HG03342 (cell line): ENCODE data around the gene MAP2K4.
"Not testable (repeated sequence)": the region's sequence is repeated elsewhere in the genome, so short reads cannot be mapped to it uniquely, and the experiment has no call there.

Experiments
- ATAC-seq: cut with Tn5 transposase; IDR thresholded peaks from one replicate; pipeline ENCODE4 v1.9.1; 2021; ENCODE audit warnings: mild to moderate bottlenecking, moderate library complexity; ENCODE audit not compliant: unreplicated experiment

The MAP2K4 gene

DNA sequence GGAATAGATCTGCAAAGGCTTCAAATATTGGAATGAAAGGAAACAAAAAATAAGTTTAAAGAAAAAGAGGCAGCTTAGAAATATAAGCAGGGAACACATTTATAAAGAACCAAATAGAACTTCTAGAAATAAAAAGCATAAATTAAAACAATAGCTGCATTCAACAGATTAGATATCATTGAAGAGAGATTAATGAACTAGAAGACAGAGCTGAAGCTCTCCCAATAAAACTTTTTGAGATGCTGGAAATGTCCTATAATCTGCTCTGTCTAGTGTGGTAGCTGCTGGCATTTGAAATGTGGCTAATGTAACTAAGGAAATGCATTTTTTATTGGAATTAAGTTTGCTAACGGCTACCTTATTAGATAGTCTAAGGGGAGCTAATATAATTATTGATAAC, 115.6 kb downstream of the MAP2K4 start:
- no peak for ATAC-seq

DNA sequence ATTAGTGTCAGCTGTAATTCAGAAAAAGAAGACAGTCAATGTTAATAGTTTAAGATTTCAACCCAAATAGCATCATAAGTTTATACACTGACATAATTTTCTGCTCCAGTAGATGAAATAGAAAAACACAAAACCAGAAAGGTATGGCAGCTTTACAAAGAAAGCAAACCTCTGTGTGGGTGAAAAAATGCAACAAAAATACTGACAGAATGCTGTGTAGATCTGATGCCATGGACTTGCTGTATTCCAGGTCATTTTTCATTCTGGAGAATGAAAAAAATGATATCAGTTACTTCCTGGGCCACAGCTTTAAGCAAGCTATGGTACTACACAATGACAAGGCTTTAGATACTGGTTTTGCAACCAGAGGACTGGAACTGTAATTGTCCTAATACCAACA, 116.0 kb downstream of the MAP2K4 start:
- ATAC-seq: no peak

DNA sequence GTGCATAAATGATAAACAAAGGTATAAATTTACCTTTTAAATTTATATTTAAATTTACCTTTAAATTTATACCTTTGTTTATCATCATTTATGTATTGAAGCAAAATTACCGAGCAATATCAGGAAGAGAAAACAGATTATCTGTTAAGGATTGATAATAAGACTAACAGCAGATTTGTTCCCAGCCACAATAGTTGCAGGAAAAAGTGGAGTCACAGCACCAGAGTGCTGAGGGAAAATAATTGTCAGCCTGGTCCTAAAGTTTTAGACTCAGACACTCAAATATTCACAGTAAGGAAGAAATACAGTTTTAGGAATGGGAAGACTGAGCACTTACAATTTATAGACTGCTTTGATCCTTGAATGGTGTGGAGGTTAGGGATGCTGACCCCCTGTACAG, 117.2 kb downstream of the MAP2K4 start:
- ATAC-seq: no peak

DNA sequence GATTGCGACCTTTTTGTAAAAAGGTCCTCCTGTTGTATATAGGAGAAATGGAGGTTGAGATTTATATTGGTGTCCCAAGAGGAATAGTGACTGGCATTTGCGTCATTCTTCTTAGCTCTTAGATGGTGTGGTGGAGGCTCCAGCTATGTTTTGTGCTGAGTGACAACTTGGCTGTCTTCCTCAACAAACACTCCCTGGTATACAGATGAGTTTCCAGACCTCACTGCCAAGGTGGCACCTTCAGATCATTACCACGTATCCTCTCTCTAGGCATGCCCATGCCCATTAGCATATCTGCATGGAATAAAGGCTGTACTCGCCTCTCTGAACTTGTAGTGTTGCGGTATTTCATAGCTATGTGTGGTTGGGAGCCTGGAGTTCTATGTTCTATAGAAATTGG, 120.0 kb downstream of the MAP2K4 start:
- ATAC-seq: no peak

DNA sequence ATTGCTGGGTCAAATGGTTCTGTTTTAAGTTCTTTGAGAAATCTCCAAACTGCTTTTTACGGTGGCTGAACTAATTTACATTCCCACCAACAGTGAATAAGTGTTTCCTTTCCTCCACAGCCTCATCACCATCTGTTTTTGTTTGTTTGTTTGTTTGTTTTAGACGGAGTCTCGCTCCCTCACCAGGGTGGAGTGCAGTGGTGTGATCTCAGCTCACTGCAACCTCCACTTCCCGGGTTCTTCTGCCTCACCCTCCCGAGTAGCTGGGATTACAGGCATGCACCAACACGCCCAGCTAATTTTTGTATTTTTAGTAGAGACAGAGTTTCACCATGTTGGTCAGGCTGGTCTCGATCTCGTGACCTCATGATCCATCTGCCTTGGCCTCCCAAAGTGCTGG, 141.5 kb downstream of the MAP2K4 start:
- not testable (repeated sequence) for ATAC-seq

DNA sequence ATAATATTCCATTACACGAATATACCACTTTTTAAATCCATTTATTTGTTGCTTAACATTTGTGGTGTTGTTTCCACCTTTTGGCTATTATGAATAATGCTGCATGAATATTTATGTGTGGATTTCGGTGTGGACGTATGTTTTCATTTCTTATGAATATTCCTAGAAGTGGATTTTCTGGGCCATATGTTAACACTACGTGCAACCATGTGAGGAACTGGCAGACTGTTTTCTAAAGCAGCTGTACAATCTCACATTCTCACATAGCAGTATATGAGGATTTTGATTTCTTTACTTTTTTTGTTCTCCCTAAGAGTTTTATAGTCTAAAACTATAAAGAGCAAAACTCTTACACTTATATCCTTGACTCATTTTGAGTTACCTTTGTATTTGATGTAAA, 143.4 kb downstream of the MAP2K4 start:
- no peak for ATAC-seq

DNA sequence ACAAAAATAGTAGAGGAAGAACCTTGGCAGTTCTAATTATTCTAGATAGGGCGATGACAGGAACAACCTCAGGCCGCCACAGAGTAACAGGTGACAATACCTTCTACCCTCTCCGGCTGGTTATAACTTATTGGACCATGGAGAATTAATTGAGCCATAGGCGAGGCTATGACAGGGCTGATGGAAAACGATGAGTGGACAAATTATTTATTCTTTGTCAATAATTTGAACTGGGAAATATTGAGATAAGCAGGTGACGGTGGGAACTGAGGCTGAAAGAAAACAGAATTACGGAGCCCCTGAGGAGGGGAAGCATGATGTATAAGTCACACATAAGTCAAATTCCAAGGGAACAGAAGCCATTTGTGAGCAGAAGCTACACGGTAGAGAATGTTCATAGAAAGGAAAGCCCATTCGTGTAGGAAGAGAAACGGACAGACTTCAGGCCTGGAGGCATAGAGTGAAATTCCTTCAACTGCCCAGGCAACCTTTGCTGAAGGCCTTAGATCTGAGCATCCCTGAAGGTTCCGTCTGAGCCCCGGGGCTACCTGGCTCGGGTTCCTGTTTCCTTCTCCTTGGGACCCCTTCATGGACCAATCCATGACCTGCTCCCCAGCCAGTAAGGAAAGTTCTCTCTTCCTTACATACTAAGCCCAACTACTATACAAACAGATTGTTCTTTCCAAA, 158.1 kb downstream of the MAP2K4 start:
- no peak for ATAC-seq

DNA sequence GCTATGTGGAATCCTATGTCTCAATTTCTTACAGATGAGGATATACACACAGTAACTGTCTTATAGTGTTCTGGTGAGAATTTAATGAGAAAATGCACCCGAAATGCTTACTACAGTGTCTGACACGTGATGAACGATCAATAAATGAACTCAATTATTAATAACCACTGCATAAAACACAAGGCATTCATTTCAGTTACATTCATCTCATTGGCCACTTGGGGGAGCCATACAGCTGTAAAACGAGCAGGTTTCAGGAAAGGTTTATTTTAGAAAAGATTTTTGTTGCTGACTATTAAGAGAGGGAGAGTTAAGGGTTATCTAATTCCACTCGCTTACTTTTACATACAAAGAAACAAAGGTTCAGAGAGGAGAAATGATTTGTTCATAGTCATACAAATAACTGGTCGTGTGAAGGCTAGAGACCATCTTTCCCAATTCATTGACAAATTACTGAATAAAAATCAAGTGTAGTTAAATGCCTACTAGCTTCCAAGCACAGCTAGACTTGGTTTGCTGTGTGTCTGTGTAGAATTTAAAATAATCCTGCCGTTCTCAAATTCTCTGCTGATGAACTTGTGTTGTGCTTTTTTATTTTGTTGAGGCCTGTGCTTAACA, 160.1 kb downstream of the MAP2K4 start:
- ATAC-seq: no peak

DNA sequence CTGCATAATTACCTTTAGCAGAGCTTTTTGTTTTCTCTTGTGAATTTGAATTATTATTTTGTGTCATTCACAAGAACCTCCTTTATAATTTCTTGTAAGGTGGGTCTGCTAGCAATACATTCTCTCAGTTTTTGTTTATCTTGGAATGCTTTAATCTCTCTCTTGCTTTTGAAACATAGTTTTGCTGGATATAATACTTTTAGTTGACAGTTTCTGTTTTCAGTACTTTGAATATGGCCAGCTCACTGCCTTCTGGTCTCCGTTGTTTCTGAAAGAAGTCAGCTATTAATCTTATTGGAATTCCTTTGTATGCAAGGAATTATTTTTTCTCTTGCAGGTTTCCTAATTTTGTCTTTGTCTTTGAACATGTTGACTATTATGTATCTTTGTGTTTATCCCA, 167.0 kb downstream of the MAP2K4 start:
- ATAC-seq: no peak

DNA sequence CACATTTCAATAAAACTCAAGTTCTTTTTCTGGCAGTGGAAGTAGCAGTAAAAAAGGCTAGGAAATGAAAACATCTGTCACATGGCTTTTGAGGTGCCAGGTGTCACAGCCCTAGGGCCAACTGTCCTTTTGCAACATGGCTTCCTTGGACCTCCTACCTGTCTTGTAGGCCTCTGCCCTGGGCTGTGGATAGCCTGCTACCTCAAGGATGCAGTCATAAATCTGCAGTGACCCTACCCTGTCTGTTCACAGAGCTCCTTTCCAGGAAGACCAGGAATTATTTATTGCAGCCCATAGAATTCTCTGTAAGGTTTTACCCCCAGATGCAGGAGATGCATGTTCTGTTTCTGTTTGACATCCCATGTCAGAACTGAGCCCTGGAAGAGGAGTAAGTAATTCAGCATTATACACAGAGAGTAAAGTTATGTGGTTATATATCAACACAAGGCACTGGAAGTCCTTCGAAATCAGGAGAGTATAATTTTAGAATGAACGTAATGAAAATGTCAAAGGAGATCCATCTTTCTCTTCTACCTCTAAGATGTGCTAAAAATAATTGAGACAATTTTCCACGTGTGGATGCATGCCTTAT, 172.6 kb downstream of the MAP2K4 start:
- no peak for ATAC-seq
